ENCODE results near the gene SH3GL1.

Gene SH3GL1

GRCh38 chr19:4357921-4358326 is 42.4 kb downstream of the SH3GL1 start:
- H3K36me3 ChIP-seq (ENCODE audit: insufficient read depth, low read length) = peaks cover 66% of the 10 kb centered on the region

GRCh38 chr19:4357095-4357797 is 43.1 kb downstream of the SH3GL1 start:
- H4K20me1 ChIP-seq (ENCODE audit: insufficient read depth, low read length) = peaks cover 15% of the 10 kb centered on the region
- peaks cover 60% of the 10 kb centered on the region for H3K36me3 ChIP-seq (ENCODE audit: insufficient read depth, low read length)
- no peak overlapping the region for H3K4me3 ChIP-seq (ENCODE audit: low read depth in 1 of 2, low read length in 2 of 2)
- no peaks in the 10 kb centered on the region for H3K4me1 ChIP-seq (ENCODE audit: insufficient read depth, low read length)
- TF ChIP-seq CTCF (IDR thresholded peaks at IDR 0.05; ENCODE audit: borderline replicate concordance, extremely low read depth, low read length, poor library complexity, severe bottlenecking) = no peak
- no peak for TF ChIP-seq EZH2 (IDR thresholded peaks at IDR 0.05; ENCODE audit: borderline replicate concordance, low read depth, low read length, severe bottlenecking)
- H3K27me3 ChIP-seq (ENCODE audit: insufficient read depth, low read length, poor library complexity) = no peaks in the 10 kb centered on the region
- ATAC-seq (ENCODE audit: insufficient read depth, low read depth) (no peak), DNase-seq (no peak)
- H3K27ac ChIP-seq (ENCODE audit: low read length) = no peak overlapping the region
- H3K9me3 ChIP-seq (ENCODE audit: insufficient read depth, low read length, severe bottlenecking) = no peaks in the 10 kb centered on the region
- no peaks in the 10 kb centered on the region for H3K79me2 ChIP-seq (ENCODE audit: insufficient read depth, low read length)
- no peak overlapping the region for H3K9ac ChIP-seq (ENCODE audit: low read depth, low read length)
- H2AFZ ChIP-seq (ENCODE audit: low read depth, low read length) = no peak overlapping the region
- no peak overlapping the region for H3K4me2 ChIP-seq (ENCODE audit: insufficient read depth, low read length)

More at GRCh38 chr19:4357921-4358326, 42.4 kb downstream of the SH3GL1 start:
- Histone ChIP-seq H2AFZ (ENCODE audit: low read depth, low read length) (no peak overlapping the region), H3K79me2 (ENCODE audit: insufficient read depth, low read length) (no peaks in the 10 kb centered on the region), H3K4me2 (ENCODE audit: insufficient read depth, low read length) (no peak overlapping the region), H3K9me3 (ENCODE audit: insufficient read depth, low read length, severe bottlenecking) (no peaks in the 10 kb centered on the region), H3K9ac (ENCODE audit: low read depth, low read length) (no peak overlapping the region), H3K27ac (ENCODE audit: low read length) (no peak overlapping the region), H3K4me3 (ENCODE audit: low read depth in 1 of 2, low read length in 2 of 2) (no peak overlapping the region), H4K20me1 (ENCODE audit: insufficient read depth, low read length) (peaks cover 13% of the 10 kb centered on the region), H3K4me1 (ENCODE audit: insufficient read depth, low read length) (no peaks in the 10 kb centered on the region), H3K27me3 (ENCODE audit: insufficient read depth, low read length, poor library complexity) (no peaks in the 10 kb centered on the region)
- DNase-seq (no peak), ATAC-seq (ENCODE audit: insufficient read depth, low read depth) (no peak)
- TF ChIP-seq CTCF (IDR thresholded peaks at IDR 0.05; ENCODE audit: borderline replicate concordance, extremely low read depth, low read length, poor library complexity, severe bottlenecking) (no peak), EZH2 (IDR thresholded peaks at IDR 0.05; ENCODE audit: borderline replicate concordance, low read depth, low read length, severe bottlenecking) (no peak)

- H3K36me3 ChIP-seq (ENCODE audit: insufficient read depth, low read length) = peaks cover 45% of the 10 kb centered on the region
- H3K27me3 ChIP-seq (ENCODE audit: insufficient read depth, low read length, poor library complexity) = no peaks in the 10 kb centered on the region
- no peak overlapping the region for H2AFZ ChIP-seq (ENCODE audit: low read depth, low read length)
- DNase-seq (no peak), ATAC-seq (ENCODE audit: insufficient read depth, low read depth) (no peak)
- peaks cover 12% of the 10 kb centered on the region for H4K20me1 ChIP-seq (ENCODE audit: insufficient read depth, low read length)
- H3K27ac ChIP-seq (ENCODE audit: low read length) = no peak overlapping the region
- no peaks in the 10 kb centered on the region for H3K4me1 ChIP-seq (ENCODE audit: insufficient read depth, low read length)
- TF ChIP-seq EZH2 (IDR thresholded peaks at IDR 0.05; ENCODE audit: borderline replicate concordance, low read depth, low read length, severe bottlenecking) (no peak), CTCF (IDR thresholded peaks at IDR 0.05; ENCODE audit: borderline replicate concordance, extremely low read depth, low read length, poor library complexity, severe bottlenecking) (no peak)
- no peaks in the 10 kb centered on the region for H3K79me2 ChIP-seq (ENCODE audit: insufficient read depth, low read length)
- no peak overlapping the region for H3K4me2 ChIP-seq (ENCODE audit: insufficient read depth, low read length)
- H3K9ac ChIP-seq (ENCODE audit: low read depth, low read length) = no peak overlapping the region
- no peaks in the 10 kb centered on the region for H3K9me3 ChIP-seq (ENCODE audit: insufficient read depth, low read length, severe bottlenecking)
- H3K4me3 ChIP-seq (ENCODE audit: low read depth in 1 of 2, low read length in 2 of 2) = no peak overlapping the region
Measured at GRCh38 chr19:4354897-4355296, 45.5 kb downstream of the SH3GL1 start.

All from DND-41 (cell line).